HCT116 (cell line): ENCODE results near the gene ZNF384. TPM values are rescaled to one million over a fixed set of nuclear protein-coding genes. Genes with fewer than 3 reads are reported as not detected.

Source experiments
- CTCF ChIP-seq, 3 experiments: fragments of 200-600 bp in 1 of 3; sonication (generic) in 1 of 3; IDR thresholded peaks in 2 of 3; conservative IDR thresholded peaks in 1 of 3; 2 replicates each; pipeline ENCODE4 v1.5.1; 2012 to 2017; ENCODE audit warnings: low read depth in 2 of 3, low read length in 2 of 3, antibody characterized with exemption in 1 of 3, borderline replicate concordance in 1 of 3, control low read depth in 1 of 3, mild to moderate bottlenecking in 1 of 3, mixed read lengths in 1 of 3, mixed run types in 1 of 3, moderate library complexity in 1 of 3; ENCODE audit not compliant: insufficient read depth in 1 of 3
- EGR1 ChIP-seq: IDR thresholded peaks from 2 replicates; pipeline ENCODE4 v1.6.1; 2012; ENCODE audit warnings: low read depth
- ELF1 ChIP-seq: IDR thresholded peaks from 2 replicates; pipeline ENCODE4 v1.6.1; 2012; ENCODE audit warnings: low read depth, borderline replicate concordance
- MAX ChIP-seq: IDR thresholded peaks from 2 replicates; pipeline ENCODE4 v1.6.1; 2012
- POLR2A ChIP-seq: IDR thresholded peaks from 2 replicates; pipeline ENCODE4 v1.7.0; 2011; ENCODE audit warnings: borderline replicate concordance; ENCODE audit not compliant: insufficient read depth, insufficient read length; ENCODE audit errors: extremely low read depth
- POLR2AphosphoS5 ChIP-seq: IDR thresholded peaks from 2 replicates; pipeline ENCODE4 v1.6.1; 2011; ENCODE audit warnings: mild to moderate bottlenecking, low read depth, low read length, moderate library complexity
- RAD21 ChIP-seq: IDR thresholded peaks from 2 replicates; pipeline ENCODE4 v1.6.1; 2012; ENCODE audit warnings: low read depth, mild to moderate bottlenecking
- REST ChIP-seq: IDR thresholded peaks from 2 replicates; pipeline ENCODE4 v1.6.1; 2012; ENCODE audit warnings: low read depth
- SP1 ChIP-seq: IDR thresholded peaks from 2 replicates; pipeline ENCODE4 v1.6.1; 2012; ENCODE audit warnings: low read depth
- ZBTB33 ChIP-seq: IDR thresholded peaks from 2 replicates; pipeline ENCODE4 v1.6.1; 2011; ENCODE audit warnings: mild to moderate bottlenecking, low read length, moderate library complexity; ENCODE audit not compliant: insufficient replicate concordance; ENCODE audit errors: extremely low read depth
- total RNA-seq: library from RNA; stranded (reverse); gene quantifications from one replicate; pipeline ENCODE4 v1.2.1, GENCODE V29; 2021; ENCODE audit not compliant: unreplicated experiment

The ZNF384 gene
- total RNA-seq, 1 experiment from 2014 or later, result 73.4 TPM

- no peak for TF ChIP-seq REST
- peak; percentile 90 for TF ChIP-seq ELF1
- peak; percentile 89; the same call in 1 of the 2 replicates for TF ChIP-seq SP1
- no peak for TF ChIP-seq ZBTB33
- peak; percentile 29 for TF ChIP-seq POLR2A
- no peak for TF ChIP-seq RAD21
- TF ChIP-seq MAX, result peak; percentile 100
- TF ChIP-seq POLR2AphosphoS5, result peak; percentile 72
- no peak for TF ChIP-seq CTCF (IDR thresholded peaks at IDR 0.05 in 2 of 3, conservative IDR thresholded peaks at IDR 0.05 in 1 of 3; ENCODE audit: borderline replicate concordance in 1 of 3, insufficient read depth in 1 of 3, low read depth in 2 of 3, low read length in 2 of 3)
- peak; percentile 95 for TF ChIP-seq EGR1
Observed at GRCh38 chr12:6723607-6724408, 34.6 kb upstream of the ZNF384 start, which contains the start of gene COPS7A (continued).
